NOMO-1 treated with dmso at 0.1 percent for 144 hours (cell line): ENCODE data around the gene CBX4.

Experiments
- DNase-seq: peaks from one replicate; lab custom pipeline; 2025; ENCODE audit not compliant: unreplicated experiment; lab: John Stamatoyannopoulos, UW

The CBX4 gene

DNA sequence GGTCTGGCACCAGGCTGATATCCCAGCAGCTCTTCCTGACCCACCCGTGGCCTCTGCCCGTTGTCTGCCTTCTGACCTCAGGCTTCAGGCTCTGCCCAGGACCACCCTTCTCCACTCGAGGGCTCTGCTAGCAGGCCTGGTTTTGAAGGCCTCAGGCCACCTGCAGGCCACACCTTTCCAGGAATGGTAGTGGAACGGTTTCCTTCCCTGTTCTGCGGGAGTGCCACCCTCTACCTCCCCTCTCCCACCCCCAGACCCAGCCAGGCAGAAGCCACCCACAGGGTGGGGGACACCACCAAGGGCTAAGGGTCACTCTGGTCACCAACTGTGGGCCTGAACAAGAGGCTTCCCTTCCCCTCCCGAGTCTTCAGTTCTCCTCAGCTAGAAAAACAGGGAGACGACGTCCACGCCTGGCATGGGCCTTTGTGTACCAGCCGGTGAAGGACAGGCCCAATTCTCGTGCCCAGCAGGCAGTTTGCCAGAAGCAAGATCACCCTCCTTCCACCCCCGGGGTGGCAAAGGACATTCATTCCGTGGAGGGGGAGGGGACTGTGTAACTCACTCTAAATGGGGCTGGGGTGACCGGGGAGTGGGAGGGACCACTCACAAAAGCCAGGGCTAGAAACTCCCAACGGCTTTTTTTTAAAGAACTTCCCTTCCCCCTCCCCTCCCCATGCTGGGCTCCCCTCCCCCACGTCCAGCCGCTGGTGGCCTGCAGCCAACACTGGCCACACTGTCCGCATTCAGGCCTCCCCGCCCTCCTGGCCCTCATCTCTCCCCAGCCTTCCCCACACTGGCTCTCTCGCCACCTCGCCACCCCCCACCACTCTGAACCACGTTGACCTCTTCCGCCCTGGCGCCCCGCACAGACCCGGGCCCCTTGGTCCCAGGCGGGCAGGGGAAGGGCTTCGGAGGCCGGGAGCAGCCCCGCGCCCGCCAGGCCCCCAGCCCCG, 7.7 kb downstream of the CBX4 start:
- DNase-seq, result no peak

DNA sequence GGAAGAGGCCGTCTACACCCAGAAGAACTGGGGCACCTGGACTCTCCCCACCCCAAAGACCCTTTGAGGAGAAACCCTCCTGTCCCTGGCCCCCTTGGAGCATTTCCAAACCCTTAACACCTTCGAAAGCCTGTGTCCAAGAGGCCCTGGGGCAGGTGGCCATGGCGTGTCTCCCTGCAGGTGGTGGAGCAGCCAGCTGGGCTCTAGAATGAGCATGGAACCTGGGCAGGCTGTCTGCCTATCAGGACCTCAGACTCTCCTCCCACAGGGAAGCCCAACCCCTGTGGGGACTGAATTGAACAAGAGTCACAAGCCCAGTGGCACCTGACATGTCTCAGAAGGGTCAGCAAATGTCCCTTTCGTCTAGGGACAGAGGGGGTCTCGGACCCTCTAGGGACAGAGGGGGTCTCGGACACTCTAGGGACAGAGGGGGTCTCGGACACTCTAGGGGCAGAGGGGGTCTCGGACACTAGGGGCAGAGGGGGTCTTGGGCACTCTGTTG, 8.4 kb downstream of the CBX4 start:
- no peak for DNase-seq

DNA sequence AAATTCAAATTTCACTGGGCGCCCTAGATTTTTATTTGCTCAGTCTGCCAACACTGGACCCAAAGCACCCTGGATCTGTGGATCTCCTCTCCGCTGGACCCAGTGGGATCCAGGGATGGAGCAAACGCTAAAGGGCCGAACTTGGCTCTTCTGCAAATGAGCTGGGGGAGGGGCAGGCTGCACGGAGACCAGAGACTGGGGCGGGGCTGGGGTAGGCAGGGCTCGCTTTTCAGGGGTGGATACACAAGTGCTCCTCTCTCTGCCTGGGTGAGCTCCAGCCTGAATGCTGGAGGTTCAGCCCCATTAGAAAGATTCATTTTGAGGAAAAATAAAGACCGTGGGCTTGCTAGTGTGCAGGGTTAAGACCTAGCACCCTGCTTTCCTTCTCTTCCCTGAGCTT, 8.9 kb downstream of the CBX4 start:
- no peak for DNase-seq

DNA sequence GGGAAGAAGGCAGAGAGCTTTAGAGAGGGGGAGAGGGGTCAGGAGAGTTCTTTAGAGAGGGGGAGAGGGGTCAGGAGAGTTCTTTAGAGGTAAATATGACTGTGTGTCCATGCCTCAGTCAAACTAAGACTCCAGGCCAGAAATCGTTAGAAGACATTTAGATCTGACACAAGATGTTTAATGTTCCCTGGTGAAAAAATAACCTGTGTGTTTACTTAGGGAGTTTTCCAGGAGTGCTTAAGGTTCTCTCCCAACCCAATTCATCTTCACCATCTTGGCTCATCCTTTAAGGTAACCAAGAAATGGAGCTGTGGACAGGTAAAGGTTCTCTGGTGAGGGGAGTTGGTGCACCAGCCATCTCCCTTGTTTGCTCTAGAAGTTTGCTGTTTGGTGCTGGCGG, 9.8 kb downstream of the CBX4 start:
- no peak for DNase-seq

DNA sequence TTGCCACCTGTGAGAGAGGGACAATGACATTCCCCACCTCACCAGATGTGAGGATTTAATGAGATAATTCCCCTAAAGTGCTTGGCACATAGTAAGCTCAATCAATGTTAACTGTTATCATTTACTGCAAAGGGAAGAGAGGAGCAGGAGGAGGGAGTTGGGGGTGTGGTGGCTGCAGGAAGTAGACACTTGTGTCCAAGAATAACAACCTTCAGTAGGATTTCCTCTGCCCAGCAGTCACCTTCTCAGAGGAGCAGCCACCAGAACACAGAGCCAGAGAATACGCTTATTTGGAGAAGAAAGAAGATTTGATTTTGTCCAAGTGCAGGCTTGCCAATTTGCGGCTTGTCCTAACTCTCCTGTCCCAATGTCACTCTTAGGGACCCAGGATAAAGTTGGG, 10.2 kb downstream of the CBX4 start:
- DNase-seq, result no peak

DNA sequence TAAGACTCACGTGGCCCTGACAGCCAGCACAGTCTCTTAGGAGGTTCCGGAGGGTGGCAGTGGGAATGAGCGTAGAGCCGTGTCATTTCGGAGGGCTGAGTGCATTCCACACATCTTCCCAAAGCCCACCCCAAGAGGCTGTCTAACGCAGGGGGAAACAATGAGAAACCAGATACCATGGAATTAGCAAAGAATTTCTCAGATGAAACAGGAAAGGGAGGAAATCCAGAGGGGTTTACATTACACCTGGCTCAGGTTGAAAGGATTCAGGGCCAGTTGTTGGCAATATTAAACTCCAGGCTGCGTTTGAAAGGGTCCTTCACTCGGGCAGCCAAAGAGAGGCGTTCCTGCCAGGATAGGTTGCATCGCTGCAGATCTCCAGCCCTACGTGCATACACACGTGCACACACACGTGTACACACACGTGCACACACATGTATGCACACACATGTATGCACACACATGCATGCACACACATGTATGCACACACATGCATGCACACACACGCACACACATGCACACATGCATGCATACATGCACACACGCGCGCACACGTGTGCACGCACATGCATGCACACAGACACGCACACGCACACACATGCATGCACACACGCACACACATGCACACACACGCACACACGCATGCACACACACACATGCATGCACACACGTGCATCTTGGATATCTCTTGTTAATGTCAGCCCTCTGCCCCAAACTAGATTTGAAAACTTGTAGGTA, 12.2 kb downstream of the CBX4 start:
- DNase-seq, result no peak

DNA sequence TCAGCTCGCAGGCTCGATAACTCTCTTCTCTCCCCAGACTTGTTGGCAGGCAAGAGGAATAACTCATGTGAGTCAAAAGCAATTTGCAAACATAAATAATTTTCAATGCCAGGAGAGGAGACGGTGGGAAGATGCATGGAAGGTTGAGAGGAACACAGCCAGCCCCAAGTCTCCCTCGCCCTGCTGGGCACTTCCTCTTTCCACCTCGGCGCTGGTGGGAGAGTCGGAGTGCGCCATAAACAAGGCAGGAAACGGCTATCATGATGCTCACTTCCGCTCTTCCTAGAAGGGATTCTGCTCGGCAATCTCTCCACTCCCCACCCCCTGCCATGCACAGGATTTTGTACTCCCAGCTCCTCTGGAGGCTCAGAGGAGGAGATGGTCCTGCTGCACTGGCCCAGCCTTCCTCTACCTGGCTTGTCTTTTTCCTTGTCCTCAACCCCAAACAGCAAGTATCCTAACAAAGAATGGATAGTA, 13.0 kb downstream of the CBX4 start:
- DNase-seq, result peak; percentile 67

DNA sequence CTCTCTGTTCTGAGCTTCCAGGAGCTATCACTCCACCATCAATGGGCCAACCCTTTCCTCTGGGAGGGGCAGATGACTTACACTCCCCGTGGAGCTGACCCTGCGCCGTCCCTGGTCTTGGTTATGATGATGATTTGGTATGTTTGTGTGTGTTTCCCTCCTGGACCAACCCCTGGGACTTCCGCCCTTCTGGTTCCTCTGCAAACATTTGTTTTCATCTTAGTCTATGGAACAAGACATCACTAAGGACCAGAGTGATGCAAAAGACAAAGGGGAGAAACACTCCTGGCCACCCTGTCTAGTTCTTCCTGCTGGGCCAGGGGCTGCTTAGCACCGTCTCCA, 13.7 kb downstream of the CBX4 start:
- DNase-seq, result no peak

DNA sequence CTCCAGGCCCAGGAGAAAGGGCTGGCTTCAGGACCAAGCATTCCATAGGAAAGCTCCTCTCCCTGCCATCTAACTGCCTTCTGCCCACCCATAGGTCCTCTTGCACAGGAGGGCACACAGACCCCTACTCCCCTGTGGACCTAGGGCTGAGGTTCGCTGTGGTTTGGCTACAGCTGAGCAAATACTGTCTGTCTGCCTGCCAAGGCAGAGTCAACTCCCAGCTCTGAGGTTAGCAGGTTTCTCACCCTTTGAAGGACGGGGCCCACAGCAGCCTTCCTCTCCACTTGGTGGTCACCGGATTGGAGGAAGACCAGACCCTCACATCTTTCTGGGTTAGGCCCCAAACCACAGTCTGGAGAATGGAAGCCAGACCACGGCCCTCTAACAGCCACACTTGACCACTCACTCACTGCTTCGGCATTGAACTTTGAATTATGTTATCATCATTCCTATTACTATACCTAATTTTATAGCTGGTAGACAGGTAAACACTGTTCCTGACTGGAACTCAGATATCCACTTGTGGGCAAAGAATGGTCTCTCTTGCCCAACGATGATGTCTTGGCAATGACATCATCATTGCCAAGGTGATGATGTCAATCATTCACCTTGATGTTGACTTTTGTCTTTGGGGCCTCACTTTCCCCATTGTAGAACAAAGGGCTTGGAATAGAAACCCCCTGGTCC, 14.2 kb downstream of the CBX4 start:
- DNase-seq, result no peak

DNA sequence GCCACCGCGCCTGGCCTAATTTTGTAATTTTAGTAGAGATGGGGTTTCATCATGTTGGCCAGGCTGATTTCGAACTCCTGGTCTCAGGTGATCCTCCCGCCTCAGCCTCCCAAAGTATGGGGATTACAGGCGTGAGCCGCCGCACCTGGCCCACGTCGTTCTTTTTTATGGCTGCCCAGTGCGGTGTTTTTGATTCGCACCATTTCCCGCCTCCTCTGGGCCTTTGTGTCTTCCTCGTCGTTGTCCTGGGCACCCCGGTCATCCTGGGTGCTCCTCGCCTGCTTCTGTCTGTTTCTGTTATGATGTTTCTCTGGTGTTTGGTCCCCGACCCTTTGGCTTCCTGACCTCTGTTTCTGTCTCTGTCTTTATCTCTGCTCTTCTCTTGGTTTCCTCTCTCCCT, 15.0 kb downstream of the CBX4 start:
- no peak for DNase-seq

DNA sequence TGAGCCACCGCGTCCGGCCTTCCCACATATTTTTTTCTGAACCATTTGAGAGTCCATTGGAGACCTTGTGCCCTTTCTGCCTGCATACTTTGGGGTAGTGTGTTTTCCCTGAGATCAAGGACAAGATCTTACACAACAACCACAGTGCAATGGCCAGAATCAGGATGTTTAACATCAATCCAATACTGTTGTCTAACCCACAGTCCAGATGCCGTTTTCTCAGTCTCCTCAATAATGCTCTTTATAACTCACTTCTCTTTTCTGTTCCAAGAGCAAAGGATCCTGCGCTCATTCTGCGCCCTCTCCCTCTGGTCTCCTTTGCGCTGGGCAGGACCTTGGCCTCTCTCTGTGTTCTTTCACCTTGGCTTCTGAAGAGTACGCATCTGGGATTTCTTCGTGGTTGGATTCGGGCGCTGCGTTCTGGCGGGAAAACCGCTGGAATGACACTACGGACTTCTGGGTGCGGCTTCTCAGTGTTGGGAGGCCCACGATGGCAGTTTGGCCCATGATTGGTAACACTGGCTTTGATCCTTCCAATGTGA, 16.6 kb downstream of the CBX4 start:
- DNase-seq, result no peak

DNA sequence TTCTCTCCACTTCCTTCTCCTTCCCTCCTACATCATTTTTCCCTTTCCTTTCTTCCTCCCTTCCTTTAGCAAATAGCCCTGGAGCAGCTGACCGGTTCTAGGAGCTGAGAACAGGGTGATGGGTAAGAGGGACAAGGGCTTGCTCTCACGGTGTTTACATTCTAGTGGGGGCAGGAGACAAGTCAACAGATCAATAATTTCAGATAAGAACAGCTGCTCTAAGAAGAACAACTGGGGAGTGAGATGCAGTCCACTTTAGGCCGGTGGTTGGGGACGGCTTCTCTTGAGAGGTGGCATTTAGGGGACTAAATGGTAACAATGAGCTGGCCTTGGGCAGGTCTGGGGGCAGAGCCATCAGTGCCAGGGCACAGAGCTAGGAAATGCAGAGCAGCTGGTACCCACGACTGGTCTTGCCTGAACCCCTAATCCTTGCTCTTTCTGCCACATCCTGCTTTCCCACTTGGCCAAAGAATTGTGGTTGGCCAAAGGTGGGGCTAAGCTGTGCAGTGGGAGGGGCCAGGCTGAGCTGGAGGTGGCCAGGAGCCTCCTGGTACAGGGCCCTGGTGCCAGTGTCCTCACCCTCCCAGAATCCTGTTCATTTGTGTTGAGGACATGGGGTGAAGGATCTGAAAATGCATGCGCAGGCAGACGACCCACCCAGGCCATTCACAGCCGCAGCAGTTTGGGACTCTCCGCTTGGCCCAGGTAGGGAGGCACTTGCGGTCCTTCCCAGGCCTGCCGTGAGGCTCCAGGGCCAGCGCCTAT, 17.7 kb downstream of the CBX4 start:
- DNase-seq, result no peak

DNA sequence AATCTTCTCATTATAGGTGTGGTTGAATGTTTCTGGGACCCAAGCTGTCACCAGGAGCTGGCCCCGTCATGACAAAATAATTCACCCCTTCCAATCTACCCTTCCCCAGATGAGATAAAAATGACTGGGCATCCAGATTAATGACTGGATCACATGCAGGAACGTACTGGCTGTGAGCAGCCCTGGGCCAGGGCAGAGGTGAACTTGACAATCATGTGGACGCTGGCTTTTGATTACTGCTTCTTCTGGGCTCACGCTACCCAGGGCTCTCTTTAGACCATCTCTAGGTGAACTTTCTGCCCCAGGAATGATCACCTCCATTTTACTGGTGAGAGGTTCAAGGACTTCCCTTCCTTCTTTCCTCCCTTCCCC, 18.3 kb downstream of the CBX4 start:
- DNase-seq, result no peak

DNA sequence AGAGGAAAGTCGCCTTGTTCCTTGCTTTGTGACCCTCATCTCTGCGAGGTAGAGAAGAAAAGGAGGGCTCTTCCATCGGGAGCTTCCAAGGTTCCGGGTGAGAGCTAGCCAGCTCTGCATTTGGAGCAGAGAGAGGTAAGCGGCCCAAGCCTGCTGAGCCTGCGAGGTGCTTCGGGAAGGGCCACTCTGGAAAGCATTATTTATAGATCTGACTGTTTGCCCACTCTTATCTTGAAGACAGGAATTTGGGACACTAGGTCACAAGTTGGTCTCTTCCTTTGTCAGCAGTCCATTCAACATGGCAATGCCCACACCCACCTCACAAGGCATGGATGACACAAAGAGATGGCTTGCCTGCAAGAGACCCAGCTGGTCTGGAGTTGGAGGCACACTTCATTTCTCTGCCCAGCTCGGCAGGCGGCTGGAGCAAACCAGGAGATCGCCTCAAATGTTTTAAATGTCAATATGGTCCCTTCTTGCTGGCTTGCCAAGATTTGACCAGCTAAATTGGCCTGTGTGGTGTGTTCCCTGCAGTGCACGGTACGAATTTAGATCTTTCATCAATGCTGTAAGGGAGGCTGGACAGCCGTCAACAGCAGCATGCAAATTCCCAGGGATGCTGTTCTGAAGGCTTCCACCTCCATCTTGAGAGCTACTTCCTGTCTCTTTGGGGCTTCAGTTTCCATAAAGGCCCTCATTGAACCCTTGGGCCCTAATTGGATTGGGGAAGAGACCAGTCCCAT, 19.5 kb downstream of the CBX4 start:
- no peak for DNase-seq

DNA sequence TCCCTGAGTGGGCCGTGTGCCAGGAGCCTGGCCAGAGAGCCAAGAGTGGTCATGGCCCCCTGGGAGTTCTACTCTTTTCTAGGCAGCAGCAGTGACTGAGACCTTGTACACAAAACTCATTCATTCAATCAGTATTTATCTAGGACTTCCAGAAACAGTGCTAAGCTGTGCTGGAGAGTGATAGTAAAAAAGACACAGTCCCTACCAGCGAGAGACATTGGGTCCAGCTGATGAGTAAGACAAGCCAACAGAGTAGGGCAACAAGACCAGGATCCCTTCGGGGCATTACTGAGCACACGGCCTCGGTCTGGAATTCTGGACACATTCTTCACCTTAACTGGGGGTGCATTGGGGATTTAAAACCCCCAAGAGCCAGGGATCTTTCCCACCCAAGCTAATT, 20.2 kb downstream of the CBX4 start:
- no peak for DNase-seq

DNA sequence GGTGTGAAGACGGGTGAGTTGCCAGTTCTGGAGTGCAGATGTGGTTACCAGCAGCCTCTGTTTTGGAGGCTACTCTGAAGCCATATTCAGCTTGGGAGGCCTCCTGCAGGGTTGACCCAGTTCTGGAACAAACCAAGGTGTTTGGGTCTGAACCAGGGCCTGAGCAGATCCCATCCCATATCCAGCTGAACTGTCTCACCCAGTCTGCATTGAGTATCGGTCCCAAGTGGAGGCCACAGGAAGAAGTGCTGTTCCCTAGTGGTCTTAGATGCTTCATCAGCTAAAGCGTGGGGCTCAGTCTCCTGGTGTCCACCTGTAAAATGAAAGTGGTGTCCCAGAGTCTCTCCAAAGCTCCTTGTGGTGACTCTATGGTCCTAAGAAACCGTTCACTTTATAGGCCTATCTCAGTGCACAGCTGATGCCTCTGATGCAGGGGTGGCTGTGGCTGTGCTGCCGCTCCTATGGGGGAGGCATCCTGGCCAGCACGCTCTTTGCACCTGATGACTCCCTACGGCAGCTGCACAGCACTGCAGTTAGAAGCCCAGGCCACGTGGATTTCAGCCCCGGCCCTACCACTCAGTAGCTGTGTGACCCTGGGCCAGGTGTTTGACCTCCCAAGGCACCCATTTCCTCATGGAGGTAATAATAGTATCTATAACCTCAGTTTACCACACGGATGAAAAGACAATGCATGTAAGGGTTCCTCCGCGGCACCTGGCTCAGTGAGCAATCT, 21.0 kb downstream of the CBX4 start:
- no peak for DNase-seq

DNA sequence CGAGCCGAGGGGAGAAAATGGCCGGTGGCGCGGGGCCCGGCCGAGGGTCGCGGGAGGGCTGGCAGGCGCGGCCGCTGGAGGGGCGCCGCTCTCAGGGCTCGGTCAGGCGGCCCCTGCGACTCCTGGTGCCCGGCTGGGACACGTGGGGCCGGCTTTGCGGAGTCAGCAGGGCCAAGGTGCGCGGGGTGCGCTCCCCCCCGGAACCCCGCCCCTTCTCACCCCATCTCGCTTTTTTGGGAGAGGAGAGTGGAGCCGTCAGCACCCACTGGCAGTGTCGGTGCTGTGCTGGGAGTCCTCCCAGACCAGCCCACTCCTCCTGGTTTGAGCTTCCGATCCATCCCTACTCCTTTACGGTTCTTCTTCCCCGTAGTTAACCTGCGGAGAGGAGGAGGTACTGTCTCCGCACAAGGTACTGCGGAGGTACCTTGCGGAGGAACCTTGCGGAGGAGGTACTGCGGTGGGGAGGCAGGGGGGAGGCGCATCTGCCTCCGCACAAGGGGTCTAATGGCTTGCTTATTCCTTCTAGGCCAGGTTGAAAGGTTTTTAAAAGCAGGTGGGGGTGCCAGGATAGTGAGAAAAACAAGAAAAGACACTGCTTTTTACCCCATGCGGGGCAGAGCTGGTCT, 23.3 kb downstream of the CBX4 start:
- no peak for DNase-seq

DNA sequence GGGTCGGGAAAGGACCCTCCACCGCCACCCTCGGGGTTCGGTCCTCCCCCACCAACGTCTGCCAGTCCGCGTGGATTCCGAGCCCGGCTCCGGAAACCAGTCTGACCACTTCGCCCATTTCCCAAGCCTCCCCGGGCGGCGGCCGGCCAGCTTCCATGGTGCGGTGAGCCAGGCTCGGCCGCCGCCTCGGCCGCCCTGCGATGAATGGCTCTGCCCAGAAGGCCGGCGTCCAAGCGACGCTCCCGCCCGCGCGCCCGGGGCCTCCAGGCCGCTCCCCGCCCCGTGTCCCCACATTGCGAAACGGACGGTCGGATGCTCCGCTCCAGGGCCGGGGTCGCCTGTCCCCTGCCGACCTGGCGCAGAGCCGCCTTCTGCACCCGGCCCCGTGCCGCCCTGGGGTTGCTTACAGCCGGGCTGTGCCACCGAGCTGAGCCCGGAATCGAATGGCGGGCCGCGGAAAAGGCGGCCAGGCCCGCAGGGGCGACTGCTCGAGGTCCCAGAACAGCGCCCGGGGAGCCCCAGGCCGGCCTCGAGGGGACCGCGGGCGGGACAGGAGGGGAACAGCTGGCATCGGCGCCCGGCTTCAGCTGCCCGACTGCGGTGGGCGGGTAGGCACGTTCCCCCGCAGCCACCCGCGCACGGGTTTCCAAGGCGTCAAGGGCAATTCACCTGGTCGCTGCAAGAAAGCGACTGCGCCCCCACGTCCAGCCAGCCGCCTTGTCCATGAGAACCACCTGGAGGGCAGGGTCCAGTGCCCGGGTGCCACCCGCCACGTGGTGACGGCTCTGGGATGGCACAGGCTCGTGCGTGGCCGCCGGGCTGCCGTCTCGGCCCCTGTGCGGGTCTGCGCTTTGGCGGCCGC, 24.0 kb downstream of the CBX4 start:
- DNase-seq, result no peak
